ENCODE measurements around the gene FXYD2.
"Not testable (repeated sequence)": the region's sequence is repeated elsewhere in the genome, so short reads cannot be mapped to it uniquely, and the experiment has no call there.

FXYD2 gene

DNA sequence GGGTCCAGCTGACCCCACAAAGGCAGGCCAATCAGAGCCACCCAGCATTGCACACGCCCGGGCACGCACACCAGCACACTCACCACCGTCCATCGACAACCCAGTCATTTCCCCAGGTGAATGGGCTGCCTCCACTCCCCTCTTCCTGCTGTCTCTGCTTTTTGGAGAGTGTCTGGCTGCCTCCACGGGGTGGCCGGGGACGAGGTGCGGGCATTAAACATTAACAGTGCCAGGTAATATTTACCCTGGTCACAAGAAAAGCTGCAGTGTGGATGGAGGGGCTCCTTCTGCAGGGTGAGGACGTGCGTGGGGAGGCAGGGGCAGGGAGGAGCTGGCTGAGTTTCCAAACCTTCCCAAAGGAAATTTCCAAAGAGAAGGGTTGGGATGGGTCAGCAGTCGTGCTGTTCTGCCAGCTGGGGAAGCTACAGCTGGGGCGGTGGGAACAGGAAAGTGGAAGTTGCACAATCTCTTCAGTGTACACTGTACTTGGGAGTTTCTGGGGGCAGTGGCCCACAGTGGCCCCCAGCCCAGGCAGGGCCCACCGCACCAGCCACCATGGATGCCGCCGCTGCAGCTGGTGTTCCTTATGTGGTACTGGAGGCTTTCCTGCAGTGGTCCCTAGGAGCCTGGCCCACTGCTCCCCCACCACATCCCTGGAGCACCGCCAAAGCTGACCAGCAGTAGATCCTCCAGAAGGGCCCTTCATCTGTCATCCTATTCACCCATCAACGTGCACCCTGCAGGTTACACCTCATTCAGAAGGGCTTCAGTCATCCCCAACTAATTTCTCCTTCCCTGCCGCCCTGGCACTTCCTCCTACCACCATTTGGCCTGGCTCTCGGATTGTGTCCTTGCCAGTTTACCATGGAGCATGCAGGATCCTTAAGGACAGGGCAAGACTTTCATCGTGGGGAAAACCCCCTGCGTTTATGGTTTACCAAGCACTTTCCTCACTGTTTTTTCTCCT, at the start of gene FXYD2:
Gene FXYD2 (minus strand): TSS at position 174 of the 967 bp plus-strand sequence. CDS start 66 bp downstream, at position 108.
- peak; percentile 38 for DNase-seq

DNA sequence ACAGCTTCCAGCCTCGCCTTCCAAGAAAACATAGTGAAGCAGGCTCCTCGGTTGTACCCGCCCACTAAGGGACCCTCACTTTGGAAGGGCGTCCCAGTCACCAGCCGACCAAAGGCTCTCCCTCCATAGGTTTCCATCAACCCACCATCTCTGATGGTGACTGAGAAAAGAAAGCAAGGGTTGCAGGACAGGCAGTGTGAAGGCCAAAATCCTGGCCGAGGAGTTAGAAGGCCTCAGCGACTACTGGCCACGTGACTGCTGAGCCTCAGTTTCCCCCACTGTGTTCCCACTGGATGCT, 49.2 kb upstream of the FXYD2 start:
- DNase-seq: no peak

DNA sequence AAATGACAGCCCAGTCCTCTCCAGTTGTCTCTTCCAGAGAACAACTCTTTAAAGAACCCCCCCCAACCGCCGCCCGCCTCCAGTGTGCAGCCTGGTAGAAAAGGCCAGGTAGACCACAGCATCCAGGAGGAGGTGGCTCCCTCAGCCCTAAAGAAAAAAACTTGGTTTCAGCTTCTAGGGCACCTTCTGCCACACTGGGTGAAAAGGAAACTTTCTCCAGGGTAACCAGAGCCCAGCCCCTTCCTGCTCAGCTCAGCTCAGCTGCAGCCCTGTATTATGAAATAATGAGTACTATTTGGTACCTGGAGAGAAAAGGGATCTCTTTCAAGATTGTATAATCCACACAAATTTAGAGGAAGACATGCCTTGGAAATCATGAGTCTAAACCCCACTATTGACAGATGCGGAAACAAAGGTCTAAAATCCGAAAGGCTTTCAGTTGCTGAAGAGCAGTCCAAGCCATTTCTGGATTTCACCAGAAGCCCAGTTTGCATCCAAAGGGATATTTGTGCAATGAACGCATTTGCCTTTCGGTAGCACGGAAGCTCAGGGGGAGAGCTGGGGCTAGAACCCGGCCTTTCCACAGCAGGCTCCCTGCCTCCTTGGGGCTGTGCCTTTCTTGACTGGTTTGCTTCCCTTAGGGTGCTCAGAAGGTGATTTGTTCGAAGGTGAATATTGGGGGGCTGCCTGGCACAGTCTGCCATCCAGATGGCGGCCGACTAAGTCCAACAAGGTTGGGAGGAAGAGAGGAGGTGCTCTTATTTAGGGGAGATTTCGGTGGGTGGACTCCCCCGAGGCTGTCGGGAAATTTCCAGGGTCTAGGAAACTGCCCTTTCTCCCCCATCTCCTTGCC, 48.7 kb upstream of the FXYD2 start:
- DNase-seq: peak; percentile 18

DNA sequence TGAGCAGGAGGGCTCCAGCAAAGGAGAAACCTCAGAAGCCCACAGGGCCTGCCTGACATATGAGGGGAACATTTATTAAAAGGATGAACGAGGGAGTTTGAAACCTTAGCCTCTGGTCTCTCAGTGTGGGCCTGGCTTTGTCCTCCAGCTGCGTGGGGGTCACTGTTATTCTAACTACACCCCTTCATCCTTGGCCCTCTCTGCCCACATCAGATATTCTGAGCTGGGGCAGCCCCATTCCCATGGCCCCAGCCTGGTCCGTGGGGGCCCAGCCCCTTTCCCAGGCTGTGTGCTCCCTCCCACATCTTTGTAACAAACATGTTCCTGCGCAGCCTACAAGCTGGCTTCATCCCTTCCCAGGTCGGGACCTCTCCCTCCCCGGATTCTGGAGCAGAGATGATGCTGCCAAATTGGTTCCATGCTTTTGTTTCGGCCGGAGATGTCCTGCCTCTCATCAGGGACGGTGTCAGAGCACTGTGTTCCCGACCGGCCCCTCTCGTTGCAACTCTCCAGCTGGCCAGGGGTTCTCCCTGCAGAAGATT, 47.9 kb upstream of the FXYD2 start:
- no peak for DNase-seq

DNA sequence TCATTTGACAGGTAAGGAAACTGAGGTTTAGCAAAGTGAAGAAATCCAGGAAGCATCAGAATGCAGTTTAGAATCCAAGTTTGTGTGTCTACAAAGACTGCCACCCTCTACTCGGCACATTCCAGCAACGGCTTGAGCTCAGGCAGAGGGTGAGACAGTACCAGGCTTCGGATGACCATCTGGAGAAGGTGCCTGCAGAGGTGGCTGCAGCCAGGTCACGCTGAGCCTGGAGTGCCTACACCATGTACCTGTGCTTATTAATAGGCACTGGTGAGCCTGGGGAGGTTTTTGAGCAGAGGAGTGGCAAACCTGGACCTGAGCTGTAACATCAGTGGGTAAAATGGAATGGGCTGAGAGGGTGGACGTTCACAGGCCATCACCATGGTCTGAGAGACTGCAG, 47.2 kb upstream of the FXYD2 start:
- DNase-seq: no peak

DNA sequence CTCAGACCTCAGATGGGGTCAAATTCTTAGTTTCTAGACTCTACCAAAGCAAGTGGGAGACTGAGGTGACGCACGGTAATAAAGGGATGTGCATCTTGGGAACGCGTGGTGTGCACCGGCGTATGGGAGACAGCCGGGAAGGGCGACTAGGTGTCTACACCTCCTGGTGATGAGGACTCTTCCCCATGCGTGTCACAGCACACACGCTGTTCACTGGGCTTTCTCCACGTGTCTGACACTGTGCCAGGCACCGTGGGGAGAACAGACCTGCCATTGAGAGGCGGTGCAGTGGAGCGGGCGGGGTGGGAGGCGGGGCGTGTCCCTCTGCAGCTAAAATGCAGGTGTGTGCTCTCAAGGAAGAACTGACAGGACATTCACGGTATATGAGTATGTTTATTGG, 46.6 kb upstream of the FXYD2 start:
- DNase-seq: no peak

DNA sequence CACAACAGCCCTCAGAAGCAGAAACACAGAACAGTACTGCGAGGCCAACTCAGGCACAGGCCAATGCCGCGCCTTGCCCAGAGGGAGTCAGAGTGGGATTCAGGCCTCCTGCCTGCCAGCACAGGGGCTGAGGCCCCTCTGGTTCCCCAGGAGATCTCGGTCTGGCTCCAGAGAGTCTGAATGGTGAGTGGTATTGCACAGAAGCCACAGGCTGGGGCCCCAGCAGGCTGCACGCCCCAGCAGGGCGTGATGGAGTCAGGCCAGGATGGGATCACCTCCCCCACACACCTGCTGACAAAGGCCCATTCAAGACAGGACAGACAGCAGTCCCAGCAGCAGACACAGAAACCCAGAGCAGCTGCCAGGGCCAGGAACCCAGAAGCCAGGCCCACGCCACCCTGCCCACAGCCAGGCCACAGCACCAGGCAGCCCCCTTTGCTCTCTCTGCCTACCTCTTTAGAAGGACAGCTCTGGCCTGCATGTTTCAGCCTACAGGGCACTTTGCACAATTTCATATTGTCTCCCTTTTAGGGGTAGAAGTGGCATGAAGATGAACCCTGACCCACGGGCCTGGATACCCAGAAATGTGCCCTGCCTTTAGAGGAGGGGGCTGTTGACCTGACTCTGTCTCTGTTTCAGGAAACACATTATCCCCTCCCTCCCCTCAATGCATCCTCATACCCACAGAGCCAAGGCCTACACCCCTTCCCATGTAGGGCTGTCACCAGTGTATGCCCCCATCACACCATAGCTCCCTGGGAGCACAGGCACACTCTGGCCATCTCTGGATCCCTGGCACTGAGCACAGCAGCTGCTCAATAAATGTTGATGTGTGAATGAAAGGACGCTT, 45.8 kb upstream of the FXYD2 start:
- no peak for DNase-seq

DNA sequence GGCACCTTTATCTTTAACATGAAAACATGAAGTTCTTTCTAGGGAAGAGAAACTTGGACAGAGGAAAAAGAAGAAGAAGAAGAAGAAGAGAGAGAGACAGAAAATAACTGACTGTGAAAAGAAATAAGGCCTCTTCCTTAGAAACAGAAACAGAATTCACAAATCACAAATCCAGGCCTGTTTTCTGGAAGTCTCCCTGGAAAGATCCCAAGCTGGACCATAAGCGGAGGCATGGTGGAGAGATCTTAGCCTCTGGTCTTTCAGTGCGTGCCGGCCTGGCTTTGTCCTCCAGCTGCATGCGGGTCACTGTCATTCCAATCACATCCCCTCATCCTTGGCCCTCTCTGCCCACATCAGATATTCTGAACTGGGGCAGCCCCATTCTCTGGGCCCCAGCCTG, 45.1 kb upstream of the FXYD2 start:
- DNase-seq: no peak

DNA sequence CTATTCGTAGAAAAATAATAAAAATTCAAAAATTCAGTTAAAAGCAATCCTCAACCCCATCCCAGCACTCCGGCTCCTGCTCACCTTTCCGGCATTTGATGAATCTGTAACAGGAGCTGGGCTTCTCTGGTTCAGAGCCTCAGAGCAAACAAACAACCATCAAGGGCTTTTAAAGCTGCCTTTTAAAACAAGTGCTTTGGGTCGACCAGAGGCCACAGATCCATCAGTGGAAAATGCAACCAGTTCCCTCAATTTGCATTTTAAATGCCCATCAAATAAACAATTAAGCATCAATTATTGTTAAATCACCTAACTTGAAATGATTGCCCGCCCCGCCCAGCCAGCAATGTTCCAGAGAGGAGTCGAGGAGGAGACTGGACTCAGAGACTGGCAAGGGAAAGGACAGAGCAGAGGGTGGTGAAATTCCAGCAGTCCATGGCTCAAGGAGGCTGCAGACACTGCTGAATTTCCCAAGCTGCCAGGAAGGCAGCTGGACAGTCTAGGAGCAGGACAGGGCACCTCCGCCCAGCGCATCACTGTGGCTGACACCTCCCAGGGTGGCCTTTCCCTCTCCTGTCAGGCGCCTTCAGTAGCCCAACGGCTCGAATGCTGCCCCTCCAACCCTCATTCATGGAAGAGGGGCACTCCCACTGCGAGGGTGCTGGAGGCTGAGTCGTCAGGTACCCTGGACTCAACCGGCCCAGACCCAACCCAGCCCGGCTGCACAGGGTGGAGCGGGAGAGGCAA, 44.4 kb upstream of the FXYD2 start:
- no peak for DNase-seq

DNA sequence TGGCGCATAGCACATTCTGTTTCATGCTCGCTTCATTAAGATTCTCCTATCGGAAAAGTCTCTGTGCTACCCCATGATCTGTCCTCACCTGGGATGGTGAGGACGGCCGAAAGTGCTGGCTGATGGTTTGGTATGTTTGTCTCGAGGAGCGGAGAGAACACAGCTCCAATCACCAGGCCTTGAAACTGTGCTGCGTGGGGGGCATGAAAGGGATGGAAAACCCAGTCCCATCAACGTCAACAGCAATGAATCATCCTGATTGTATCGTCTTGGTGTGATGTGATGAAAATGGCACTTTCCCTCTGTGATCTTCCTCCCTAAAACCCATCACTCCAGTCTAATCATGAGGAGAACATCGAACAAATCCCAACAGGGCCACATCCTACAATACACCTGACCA, 43.5 kb upstream of the FXYD2 start:
- DNase-seq: no peak

DNA sequence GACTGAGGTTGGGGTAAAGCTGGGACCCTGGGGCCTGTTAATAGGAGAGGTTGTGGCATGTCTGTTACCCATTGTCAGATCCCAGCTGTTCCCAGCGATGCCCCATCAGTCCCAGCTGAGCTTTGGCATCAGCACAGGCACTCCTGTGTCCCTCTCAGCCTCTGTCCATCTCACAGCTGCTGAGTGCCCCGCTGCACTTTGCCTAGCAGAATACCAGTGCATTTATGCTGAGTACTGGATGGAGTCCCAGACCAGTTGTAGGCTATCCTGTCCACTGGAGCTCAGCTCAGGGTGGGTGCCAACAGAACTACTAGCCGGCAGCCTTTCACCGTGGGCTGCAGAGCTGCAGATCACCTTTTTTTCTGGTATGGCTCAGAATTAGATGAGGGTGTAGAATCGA, 42.0 kb upstream of the FXYD2 start:
- no peak for DNase-seq

DNA sequence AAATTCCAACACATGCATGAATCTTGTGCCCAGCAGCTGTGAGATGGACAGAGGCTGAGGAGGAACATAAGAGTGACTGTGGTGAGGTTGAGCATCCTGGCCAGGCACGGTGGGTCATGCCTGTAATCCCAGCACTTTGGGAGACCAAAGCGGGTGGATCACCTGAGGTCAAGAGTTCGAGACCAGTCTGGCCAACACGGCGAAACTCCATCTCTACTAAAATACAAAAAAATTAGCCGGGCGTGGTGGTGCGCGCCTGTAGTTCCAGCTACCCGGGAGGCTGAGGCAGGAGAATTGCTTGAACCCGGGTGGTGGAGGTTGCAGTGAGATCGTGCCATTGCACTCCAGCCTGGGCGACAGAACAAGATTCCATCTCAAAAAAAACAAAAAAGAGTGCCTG, 41.0 kb upstream of the FXYD2 start:
- not testable (repeated sequence) for DNase-seq

DNA sequence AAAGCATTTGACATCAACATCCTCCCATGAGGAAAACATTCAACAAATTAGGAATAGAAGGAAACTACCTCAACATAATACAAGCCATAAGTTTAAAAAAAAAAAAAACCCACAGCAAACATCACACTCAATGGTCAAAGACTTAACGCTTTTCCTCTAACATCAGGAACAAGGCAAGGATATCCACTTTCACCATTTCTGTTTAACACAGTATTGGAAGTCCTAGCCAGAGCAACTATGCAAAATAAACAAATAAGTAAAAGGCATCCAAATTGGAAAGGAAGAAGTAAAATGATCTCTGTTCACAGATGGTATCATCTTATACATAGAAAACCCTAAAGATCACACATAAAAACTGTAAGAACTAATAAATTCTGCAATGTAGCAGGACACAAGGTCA, 38.8 kb upstream of the FXYD2 start:
- DNase-seq: no peak

DNA sequence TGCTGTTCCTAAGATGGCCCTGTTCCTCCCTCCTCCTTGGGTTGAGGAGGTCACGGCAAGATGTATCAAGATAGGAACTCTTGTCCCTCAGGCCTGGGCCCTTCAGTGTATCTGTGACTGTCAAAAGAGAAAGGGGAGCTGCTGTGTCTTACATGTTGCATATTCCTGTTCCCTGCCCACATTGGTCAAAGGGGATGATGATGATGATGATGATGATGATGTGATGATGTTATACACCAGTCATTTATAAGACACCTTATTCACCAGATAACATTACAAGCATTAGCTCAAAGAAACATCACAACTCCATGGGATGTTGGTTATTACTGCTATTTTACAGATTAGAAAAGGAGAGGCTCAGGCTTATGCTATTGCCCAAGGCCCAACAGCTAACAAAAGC, 38.2 kb upstream of the FXYD2 start:
- no peak for DNase-seq

DNA sequence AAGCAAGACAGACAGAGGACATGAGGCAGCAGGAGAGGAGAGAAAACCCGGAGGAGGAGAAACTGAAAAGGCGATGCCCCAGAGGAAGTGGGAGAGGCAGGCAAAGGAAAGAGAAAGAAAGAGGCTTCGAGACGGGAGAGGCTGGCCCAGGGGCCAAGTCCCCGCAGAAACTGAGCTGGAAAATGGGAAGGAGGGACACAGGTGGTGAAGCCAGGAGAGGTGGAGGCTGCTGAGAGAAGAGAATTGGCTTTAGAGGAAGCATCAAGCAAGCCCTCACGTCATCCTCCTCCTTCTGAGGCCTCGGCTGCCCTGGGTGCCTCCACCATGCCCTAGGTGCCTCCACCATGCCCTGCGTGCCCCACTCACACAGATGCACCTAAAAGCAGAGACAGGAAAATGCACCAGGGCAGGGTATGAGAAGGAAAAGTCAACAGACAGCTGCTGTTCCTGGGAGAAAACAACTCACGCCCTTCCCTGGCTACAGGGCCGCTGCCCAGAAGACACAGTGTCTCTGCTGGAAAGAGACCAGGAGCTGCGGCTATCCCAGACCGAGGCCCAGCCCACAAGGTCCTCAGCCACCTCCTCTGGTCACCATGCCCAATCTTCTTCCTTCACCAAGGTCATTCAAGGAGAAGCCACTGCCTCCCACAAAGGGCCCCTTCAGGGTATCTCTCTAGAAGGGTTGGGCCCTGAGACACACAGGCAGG, 37.6 kb upstream of the FXYD2 start:
- no peak for DNase-seq

DNA sequence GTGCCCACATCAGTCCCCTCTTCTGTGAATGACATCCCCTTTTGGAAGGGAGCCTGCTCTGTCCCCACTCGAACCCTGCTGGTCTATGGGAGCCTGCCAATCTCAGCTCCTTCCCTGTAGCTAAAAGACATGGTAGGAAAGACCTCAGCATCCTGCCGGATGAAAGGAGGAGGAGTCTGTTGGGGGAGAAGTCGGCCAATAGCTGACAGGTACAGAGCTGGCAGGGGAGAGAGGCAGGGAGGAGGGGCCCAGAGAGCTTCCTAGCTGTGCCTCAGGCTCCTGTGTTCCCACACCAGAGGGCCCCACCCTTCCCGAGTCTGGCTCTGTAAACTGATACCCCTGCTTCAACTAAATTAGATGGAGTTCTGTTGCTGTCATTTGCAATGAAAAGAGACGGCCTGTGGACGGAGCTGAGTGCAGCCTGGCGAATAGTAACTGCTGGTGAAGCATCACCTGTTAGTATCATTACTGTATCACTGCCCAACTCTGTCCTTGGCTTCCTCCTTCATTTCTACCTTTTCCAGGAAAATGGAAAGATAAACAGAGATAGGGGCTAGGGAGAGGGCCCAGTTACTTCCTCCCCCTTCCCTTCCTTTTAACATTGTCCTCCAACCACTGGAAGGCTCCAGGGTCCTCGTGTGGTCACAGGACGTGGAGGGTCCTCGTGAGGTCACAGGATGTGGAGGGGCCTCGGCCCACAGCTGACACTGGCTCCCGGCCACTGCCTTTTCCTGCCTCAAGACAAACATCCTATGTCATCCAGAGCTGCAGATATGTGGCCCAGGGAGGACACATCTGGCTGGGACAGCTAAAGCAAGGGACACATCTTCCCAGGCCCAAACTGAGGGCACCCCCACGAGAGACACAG, 36.8 kb upstream of the FXYD2 start:
- no peak for DNase-seq

DNA sequence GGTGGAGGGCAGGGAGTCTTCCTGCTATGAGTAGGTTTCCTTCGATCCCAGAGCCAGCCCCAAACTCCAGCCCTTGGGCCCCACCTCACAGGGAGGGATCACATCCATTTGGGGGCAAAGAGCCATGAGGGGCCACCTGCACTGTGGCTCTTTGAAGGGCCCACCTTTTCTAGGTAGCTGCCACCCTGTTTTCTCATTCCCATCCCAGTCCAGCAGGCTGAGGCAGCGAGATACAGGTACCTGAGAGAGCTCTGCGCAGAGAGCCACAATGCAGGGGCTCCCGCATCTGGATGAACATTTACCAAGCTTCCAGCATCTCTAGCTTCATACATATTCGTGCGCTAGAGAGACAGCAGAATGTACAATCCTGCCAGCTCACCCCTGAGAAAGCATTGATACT, 35.6 kb upstream of the FXYD2 start:
- no peak for DNase-seq

DNA sequence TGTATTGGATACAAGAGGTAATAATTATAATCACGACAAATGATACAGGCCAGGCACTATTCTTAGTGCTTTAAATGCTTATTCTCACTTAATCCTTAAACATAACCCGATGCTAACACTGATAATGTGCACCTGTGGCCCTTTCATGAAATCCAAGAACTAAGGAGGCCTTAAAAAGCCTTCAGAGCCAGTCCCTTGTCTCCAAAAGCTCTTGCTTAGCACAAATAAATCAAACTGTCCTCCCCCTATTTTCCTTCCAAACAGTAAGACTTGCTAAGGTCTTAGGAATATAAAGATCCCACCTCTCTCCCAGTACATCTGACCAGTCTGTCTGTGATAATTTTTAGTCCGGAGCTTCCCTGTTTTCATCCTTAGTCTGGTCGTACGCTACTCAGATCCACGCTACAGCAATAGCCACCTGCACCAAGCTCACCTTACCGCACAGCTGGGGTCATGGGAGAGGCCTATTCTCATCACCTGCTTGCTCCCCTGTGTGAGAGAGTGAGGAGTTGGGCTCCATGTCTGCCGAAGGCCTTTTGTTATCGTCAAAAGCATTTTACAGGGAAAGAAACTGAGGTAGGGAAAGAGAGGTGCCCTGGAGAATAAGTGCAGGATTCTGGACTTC, 35.1 kb upstream of the FXYD2 start:
- DNase-seq: no peak

DNA sequence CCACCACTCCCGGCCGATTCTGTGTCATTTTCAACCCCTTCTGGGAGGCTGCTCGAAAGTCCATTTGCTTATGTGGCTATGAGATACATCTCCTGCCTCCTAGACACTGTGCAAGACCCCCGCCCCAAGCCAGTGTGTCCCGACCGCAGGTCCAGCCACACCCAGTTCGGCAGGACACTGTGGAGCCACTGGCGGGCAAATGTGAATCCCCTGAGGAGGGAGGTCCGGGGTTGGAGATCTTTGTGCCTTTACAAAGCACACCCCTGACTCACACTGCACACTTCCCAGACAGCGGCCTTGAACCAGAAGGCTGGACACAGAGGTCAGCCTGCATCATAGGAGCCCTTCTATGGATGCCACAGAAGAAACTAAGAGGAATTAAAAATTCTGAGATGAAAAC, 34.5 kb upstream of the FXYD2 start:
- no peak for DNase-seq

Measured in MV-4-11 (cell line).